AG08396 (cell line): ENCODE data around the gene IGFN1.
A peak's percentile ranks its signal among the peaks of the same experiment; 100 is the strongest.
"Not testable (repeated sequence)": the region's sequence is repeated elsewhere in the genome, so short reads cannot be mapped to it uniquely, and the experiment has no call there.

Source experiments
- DNase-seq: peaks from one replicate; pipeline ENCODE4 v3.0.0; 2012; ENCODE audit warnings: low spot score, mixed read lengths

The IGFN1 gene

GRCh38 chr1:201217851-201218250, 27.2 kb downstream of the IGFN1 start:
- DNase-seq, result no peak

DNA sequence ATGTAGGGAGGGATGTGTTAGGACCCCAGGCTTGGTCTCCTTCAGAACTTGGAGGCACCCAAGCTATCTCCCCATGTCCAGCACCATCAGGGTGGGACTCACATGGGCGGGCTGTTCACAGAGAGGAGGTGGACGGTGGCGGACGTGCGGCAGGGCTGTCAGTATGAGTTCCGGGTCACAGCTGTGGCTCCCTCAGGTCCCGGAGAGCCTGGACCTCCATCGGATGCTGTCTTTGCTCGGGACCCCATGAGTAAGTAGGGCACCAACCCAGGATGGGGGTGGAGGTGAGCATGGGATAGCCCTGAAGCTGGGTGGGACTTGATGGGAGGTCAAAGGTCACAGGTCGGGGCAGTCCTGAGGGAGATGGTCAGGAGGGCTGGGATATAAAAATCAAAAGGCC, 27.8 kb downstream of the IGFN1 start:
- no peak for DNase-seq

DNA sequence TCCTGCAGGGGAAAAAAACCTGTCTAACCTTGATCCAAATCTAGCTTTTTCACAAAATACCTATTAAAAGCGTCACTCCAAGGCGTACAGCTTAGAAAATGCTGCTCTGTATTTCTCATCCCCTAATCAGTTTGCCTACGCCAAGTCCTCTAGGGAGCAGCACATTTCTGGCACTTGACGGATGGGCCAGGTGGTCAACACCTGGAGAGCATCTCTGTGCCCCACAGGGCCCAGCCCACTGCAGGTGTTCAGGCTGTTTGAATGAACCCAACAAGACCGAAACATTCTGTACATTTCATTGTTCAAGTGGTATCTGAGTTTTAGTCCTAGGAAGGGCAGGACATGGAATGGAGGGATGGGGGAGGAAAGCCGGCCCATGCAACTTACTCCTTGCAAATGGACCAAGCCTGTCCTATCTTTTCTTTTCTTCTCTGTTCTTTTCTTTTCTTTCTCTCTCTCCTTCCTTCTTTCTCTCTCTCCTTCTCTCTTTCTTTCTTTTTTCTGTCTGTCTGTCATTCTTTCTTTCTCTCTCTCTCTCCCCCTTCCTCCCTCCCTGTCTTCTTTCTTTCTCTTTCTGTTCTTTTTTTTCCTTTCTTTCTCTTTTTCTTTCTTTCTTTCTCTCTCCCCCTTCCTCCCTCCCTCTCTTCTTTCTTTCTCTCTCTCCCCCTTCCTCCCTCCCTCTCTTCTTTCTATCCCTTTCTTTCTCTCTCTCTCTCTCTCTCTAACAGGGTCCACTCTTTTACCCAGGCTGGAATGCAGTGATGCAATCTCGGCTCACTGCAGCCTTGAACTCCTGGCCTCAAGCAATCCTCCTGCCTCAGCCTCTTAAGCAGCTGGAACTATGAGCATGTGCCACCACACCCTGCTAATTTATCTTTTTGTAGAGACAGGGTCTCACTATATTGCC, 29.1 kb downstream of the IGFN1 start:
- DNase-seq, result no peak

DNA sequence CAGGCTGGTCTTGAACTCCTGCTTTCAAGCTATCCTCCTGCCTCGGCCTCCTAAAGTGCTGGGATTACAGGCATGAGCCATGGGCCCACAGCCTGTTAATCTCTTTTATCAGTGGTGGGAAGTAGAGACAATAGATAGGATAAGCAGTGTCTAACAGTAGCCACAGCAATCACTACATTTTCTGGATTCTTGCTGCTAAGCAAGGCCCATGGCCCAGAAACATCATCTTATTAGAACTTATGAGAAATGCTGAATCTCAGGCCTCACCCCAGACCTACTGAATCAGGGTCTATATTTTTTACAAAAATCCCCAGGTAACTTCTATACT, 29.7 kb downstream of the IGFN1 start:
- no peak for DNase-seq

- DNase-seq, result no peak
Observed at GRCh38 chr1:201221201-201221846, 30.7 kb downstream of the IGFN1 start.

DNA sequence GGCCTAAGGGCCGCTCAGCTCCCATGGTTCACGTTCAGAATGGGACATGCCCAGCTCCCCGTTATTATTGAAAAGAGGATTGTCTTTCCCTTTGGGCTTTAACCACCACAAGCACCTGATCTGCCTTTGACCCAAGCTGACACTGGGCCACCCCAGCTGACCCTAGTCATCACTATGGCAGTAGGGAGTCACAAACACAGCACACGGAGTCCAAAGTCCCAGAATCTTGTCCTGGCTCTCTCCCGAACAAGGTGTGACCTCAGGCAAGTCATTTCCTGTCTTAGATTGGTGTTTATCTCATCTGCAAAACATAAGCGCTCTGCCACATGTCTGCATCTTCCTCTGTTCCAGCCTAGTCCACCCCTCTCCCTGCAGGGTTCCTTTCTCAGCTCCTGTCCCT, 31.5 kb downstream of the IGFN1 start:
- DNase-seq, result no peak

DNA sequence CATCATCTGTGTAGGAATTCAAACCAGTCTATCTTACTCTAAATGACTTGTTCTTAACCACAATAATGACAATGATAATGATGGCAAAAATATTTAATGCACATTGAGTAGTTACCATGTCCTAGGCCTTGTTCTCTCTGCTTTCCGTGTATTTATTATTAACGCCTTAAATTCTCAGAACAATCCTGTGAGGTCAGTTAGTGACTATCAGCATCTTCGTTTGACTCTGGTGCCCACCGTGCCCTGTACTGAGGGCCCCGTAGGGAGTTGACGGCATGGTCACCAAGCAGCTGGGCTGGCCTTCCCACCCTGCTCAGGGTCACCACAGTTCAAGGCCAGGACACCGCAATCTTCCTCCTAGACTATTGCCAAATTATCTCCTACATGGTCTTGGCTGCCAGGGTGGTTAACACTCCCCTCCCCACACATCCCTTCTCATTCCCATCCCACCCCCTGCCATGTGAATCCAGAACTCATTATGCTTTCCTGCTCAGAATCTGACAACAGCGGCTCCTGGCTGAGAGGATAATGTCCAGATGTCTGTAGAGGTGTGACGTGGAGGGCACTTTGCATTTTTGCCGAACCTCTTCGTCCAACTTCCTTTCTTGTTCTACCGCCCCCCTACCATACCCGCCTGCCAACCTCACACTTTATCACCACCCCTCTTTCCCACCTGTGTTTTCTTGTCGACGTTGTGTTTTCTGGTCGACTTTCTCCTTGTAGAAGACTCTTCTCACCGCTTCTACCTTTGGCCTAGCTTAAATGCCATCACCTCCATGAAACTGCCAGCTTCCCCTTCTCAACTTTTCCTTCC, 33.4 kb downstream of the IGFN1 start:
- no peak for DNase-seq

DNA sequence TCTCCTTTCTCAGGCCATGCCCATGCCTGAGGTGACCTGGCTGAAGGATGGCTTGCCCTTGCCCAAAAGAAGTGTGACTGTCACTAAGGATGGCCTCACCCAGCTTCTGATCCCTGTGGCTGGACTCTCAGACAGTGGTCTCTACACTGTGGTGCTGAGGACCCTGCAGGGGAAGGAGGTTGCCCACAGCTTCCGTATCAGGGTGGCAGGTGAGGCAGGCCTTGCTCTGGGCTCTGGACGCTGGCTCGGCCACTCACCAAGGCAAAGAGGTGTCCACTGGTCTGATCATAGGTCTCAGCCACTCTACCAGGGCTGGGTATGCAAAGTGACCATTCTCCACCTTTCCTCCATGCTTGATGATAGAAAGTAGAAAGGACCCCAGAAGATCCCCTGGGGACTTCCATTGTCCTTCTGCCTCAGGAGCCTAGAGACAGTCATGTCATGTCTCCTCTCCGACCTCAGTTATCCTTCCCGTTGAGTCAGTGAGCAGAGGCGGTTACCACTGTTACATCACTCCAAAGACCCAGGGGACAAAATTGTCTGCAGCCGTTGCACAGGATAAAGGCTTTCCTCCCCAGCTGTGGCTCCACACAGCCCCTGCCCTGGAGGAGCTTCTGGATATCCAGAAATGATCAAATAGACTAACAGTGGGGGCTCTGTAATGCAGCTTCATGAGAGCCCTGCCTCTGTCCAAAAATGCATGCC, 34.2 kb downstream of the IGFN1 start:
- DNase-seq, result no peak

DNA sequence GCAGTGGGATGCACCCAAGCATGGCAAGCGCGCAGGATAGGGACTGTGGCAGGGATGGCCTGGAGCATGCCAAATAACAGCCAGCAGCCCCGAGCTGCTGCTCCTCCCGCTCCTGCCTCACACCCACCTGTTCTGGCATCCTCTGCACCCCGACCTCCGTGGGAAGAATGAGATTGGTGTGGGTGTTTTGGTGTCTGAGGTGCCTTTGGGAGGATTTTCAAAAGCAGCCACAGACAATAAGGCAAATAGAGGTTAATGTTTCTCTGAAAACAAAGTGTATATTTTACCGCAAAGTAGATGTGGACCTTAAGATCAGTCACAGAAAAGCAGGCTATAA, 35.5 kb downstream of the IGFN1 start:
- no peak for DNase-seq

DNA sequence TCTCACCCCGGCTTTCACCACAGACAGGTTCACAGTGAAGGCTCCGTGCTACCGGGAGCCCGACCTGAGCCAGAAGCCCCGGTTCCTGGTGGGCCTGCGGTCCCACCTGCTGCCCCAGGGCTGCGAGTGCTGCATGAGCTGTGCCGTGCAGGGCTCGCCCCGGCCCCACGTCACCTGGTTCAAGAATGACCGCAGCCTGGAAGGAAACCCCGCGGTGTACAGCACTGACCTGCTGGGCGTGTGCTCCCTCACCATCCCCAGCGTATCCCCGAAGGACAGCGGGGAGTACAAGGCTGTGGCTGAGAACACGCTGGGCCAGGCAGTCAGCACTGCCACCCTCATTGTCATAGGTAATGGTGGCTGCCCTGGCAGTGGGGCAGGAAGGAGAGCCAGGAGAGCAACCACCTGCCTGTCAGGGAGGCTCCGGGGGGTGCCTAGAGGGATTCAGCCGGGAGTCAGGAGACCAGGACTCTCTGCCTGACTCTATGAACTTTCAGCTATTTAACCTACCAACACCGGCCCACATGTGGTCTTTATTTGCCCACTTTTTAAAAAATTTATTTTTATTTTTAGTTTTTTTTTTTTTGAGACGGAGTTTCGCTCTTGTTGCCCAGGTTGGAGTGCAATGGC, 36.4 kb downstream of the IGFN1 start:
- no peak for DNase-seq

GRCh38 chr1:201228011-201228983, 37.7 kb downstream of the IGFN1 start:
- DNase-seq, result no peak

DNA sequence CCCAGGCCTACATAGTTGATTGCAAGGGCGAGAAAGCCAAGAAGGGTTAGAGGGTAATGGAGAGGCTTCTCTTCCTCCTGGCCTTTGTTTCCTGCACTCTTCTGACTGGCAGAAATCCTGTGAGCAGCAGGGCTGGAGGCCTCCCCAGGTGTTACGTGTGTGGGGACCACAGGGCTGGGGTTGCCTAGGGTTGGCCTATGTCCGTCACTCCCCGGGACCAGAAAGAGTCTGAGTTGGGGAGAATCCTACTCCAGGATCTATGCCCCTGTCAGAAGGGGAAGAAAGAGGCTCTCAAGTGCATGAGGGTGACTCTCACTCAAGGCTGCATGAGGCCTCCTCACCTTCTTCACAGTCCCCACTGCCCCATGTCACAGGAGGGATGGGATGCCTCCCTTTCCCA, 38.5 kb downstream of the IGFN1 start:
- DNase-seq, result no peak

DNA sequence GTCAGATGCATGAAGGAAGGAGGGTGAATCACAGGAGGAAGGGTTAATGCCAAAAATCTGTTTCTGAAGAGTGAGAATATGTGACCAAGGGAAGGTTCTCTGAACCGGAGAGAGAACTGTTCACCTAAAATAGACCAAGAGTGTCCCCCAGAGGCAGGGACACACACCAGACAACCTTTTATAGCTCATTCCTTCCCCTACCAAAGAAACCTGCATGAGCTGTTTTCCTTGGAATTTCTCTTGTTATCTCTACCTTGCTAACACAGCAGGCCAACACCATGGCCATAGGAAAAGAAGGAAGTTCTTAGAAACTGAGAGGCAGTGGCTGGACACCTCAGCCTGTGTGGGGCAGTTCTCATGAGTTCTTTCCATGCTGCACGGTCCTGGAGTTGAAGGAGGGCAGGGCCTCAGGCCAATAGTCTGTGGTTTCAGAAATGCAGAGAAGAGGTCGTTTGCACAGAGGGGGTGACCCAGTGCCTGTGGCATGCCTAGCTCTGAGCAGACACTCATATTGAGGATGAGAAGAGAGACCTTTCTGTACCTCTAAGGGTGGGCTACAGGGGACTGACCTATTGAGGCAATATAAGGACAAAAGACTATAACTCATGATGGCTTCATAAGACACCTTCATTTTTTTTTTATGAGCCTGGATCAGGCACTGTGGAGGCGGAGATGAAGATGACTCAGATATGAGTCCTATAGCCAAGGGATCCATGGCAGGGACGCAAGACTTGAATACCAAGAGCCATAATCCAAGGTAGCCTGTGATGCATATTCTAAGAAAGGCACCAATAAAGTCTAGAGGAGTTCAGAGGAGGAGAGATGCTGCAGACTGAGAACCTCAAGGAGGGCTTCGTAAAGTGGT, 39.4 kb downstream of the IGFN1 start:
- DNase-seq, result peak; percentile 70

DNA sequence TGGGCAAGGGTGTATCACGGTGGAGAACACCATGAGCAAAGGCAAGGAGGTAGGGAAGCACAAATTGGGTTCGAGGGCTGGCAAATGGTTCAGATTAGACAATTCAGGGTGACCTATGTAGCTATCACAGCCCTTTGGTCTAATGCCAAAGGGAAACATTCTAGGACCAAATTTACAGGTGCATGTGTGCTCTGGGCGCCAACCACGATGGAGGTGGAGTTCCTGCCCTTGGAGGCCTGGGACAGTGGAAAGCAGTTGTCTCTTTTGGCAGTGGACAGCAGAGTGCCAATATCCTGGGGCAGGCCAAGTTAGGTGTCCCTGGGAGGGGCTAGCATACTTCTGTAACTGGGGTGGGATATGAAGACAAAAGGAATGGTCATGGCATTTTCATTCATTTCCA, 40.1 kb downstream of the IGFN1 start:
- DNase-seq, result no peak

- not testable (repeated sequence) for DNase-seq
Observed at GRCh38 chr1:201239646-201240045, 49.0 kb downstream of the IGFN1 start.

- DNase-seq, result no peak
Observed at GRCh38 chr1:201240171-201240570, 49.5 kb downstream of the IGFN1 start.

DNA sequence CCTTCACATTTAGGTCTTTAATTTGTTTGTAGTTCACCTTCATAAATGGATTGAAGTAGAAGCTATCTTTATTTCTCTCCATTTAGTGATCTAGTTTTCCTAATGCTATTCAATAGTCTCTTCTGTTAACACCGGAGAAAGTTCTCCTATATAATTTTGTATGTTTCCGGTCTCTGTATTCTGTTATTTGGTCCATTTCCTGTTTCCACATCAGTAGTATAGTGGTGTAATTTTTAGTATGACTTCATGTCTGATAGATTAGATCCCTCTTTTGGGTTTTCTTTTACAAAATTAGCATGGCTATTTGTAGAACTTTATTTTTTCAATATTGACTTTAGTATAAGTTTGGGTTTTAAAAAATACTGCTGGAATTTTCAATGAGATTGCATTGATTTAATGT, 51.1 kb downstream of the IGFN1 start:
- DNase-seq, result no peak

- no peak for DNase-seq
Observed at GRCh38 chr1:201245082-201245481, 54.5 kb downstream of the IGFN1 start.

DNA sequence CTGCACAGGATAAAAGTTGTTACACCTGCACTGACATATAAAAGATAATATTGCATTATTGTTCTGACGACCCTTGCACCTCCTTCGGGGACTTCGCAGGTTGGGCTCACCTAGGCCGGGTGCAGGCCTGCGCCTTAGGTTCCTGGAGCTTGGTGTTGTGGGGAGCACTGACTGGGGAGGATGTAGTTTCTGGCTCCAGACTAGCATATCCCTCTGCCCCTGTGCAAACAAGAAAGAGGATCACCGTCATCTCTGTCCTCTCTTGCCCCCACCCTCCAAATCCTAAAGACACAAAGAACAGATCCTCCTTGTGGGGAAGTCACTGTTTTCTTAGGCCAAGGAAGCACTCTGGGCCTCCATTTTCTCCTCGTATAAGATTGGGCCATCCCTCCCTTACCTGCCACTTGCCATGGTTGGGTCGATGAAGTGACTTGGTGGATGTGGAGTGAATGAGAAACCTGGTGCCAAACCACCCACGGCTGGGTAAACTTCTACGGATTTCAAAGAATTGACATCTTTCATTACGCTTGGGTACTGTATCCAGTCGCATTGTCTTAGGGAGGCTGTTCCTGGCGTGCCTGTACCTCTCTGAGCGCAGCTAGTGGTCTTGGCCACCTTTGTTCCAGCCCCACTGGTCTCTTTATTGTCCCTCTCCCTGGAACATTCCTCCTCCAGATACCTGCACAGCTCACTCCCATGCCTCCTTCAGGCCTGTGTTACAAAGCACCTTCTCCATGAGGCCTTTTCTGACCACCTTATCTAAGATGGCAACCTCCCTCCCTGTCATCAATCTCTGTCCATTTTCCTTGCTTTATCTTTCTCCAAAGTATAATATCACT, 58.3 kb downstream of the IGFN1 start:
- no peak for DNase-seq
